ENCODE data around the gene HM13. TPM values are rescaled to one million over a fixed set of nuclear protein-coding genes. Genes with fewer than 3 reads are reported as not detected.

Gene HM13
- total and polyA plus RNA-seq, 2 of the 13 experiments (the other 11 are each of a cell fraction or from before 2014, with no cell fraction given): 118 to 243 TPM

DNA sequence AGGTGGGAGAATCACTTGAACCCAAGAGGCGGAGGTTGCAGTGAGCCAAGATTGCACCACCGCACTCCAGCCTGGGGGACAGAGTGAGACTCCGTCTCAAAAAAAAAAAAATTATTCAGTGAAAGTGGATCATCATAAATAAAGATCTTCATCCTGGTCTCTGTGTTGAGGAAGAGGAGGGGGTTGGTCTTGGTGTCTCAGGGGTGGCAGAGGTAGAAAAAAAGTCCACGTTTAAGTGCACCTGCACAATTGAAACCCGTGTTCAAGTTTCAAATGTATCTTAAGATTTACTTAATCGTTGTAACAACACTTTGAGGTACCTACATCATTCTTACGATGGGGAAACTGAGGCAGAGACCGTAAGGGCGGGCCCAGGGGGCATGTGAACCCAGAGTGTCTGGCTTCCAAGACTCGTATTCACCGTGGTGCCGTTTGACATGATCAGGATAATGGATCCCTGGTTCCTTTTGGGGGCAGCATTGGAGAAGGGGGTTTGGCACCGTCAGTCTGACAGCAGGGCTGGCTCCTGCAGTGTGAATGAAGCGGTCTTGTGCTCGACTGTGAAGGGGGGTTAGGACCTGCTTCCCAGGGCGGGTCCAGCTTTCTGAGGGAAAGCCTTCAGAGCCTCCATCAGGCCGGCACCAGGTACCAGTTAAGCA lies 57.9 kb downstream of the HM13 start (continued):
- TF ChIP-seq, protein P1, sequence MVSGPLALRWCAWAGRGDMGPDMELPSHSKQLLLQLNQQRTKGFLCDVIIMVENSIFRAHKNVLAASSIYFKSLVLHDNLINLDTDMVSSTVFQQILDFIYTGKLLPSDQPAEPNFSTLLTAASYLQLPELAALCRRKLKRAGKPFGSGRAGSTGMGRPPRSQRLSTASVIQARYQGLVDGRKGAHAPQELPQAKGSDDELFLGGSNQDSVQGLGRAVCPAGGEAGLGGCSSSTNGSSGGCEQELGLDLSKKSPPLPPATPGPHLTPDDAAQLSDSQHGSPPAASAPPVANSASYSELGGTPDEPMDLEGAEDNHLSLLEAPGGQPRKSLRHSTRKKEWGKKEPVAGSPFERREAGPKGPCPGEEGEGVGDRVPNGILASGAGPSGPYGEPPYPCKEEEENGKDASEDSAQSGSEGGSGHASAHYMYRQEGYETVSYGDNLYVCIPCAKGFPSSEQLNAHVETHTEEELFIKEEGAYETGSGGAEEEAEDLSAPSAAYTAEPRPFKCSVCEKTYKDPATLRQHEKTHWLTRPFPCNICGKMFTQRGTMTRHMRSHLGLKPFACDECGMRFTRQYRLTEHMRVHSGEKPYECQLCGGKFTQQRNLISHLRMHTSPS (CRISPR knock-in tag; IDR thresholded peaks at IDR 0.05; ENCODE audit: low read depth): no peak
- 0 out of 2 replicates have a peak, but pooled peaks have one; percentile 21 for TF ChIP-seq MTF2 (CRISPR knock-in tag; IDR thresholded peaks at IDR 0.05; ENCODE audit: borderline replicate concordance)
- no peak for TF ChIP-seq PAWR (CRISPR knock-in tag; IDR thresholded peaks at IDR 0.05; ENCODE audit: borderline replicate concordance)
- TF ChIP-seq ZNF552 (CRISPR knock-in tag; IDR thresholded peaks at IDR 0.05; ENCODE audit: borderline replicate concordance): no peak
- TF ChIP-seq, protein P2, sequence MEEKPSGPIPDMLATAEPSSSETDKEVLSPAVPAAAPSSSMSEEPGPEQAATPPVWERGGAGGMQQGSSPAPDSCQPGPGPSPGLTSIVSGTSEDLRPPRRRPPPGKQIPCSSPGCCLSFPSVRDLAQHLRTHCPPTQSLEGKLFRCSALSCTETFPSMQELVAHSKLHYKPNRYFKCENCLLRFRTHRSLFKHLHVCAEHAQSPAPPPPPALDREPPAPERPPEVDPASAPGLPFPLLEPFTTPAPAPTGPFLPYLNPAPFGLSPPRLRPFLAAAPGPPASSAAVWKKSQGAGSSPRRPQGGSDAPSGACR (CRISPR knock-in tag; IDR thresholded peaks at IDR 0.05): no peak
- no peak for TF ChIP-seq HOXA3 (CRISPR knock-in tag; IDR thresholded peaks at IDR 0.05)
- TF ChIP-seq KLF13 (CRISPR knock-in tag; IDR thresholded peaks at IDR 0.05): no peak
- TF ChIP-seq YY1 (IDR thresholded peaks at IDR 0.05; ENCODE audit: insufficient read depth, insufficient replicate concordance, low read depth, low read length): no peak
- TF ChIP-seq GATAD1 (CRISPR knock-in tag; IDR thresholded peaks at IDR 0.05): no peak
- no peak for TF ChIP-seq ZNF276 (CRISPR knock-in tag; IDR thresholded peaks at IDR 0.05; ENCODE audit: low read depth)
- no peak for TF ChIP-seq FOXK2 (IDR thresholded peaks at IDR 0.05)
- no peak for TF ChIP-seq TOPORS (CRISPR knock-in tag; IDR thresholded peaks at IDR 0.05)
- no peak for TF ChIP-seq KDM2A (CRISPR knock-in tag; IDR thresholded peaks at IDR 0.05; ENCODE audit: borderline replicate concordance, low read depth)
- TF ChIP-seq NFE2L2 (IDR thresholded peaks at IDR 0.05; ENCODE audit: low read length): no peak
- TF ChIP-seq SOX6 (IDR thresholded peaks at IDR 0.05): no peak
- no peak for TF ChIP-seq SOX6 (CRISPR knock-in tag; IDR thresholded peaks at IDR 0.05)
- TF ChIP-seq TEAD3 (CRISPR knock-in tag; optimal IDR thresholded peaks at IDR 0.05; ENCODE audit: borderline replicate concordance): peak; percentile 10
- TF ChIP-seq ZNF775 (CRISPR knock-in tag; IDR thresholded peaks at IDR 0.05; ENCODE audit: borderline replicate concordance): peak; percentile 30; the same call in 1 of the 2 replicates
- TF ChIP-seq SNAI1 (CRISPR knock-in tag; IDR thresholded peaks at IDR 0.05; ENCODE audit: borderline replicate concordance): peak; percentile 77; the same call in 1 of the 2 replicates
- no peak for TF ChIP-seq THAP11 (CRISPR knock-in tag; IDR thresholded peaks at IDR 0.05)
- no peak for TF ChIP-seq NR2F6 (IDR thresholded peaks at IDR 0.05)
- no peak for TF ChIP-seq NR2F6 (CRISPR knock-in tag; IDR thresholded peaks at IDR 0.05)
- TF ChIP-seq ATM (IDR thresholded peaks at IDR 0.05; ENCODE audit: borderline replicate concordance): no peak
- TF ChIP-seq ZNF747 (CRISPR knock-in tag; IDR thresholded peaks at IDR 0.05; ENCODE audit: borderline replicate concordance): no peak; the same call in 1 of the 2 replicates
- TF ChIP-seq ZC3H4 (CRISPR knock-in tag; IDR thresholded peaks at IDR 0.05; ENCODE audit: borderline replicate concordance): peak; percentile 58; the same call in 1 of the 2 replicates
- TF ChIP-seq ZNF558 (CRISPR knock-in tag; IDR thresholded peaks at IDR 0.05; ENCODE audit: borderline replicate concordance): no peak
- 0 out of 2 replicates have a peak, but pooled peaks have one; percentile 26 for TF ChIP-seq ZNF510 (CRISPR knock-in tag; IDR thresholded peaks at IDR 0.05; ENCODE audit: low read depth)
- peak; percentile 90 for TF ChIP-seq CHD4 (IDR thresholded peaks at IDR 0.05; ENCODE audit: borderline replicate concordance, low read length)
- no peak for TF ChIP-seq ZNF350 (CRISPR knock-in tag; IDR thresholded peaks at IDR 0.05; ENCODE audit: borderline replicate concordance, low read depth)
- TF ChIP-seq KDM6A (CRISPR knock-in tag; IDR thresholded peaks at IDR 0.05; ENCODE audit: low read depth): no peak

All from HepG2 (cell line).